A673 (cell line): ENCODE results near the gene CTAGE4. TPM values are rescaled to one million over a fixed set of nuclear protein-coding genes. Genes with fewer than 3 reads are reported as not detected.
"Not testable (repeated sequence)": the region's sequence is repeated elsewhere in the genome, so short reads cannot be mapped to it uniquely, and the experiment has no call there.

Experiments used
- BruUV-seq: library from RNA; stranded (reverse); fragments of 400-500 nt; replicated peaks from 2 replicates; lab custom pipeline; 2021; lab: Mats Ljungman, UMichigan
- CTCF ChIA-PET: fragments of 300-600 bp; sonication (Branson Sonifier 250); formaldehyde crosslinking; loops from one replicate; lab custom pipeline; 2022; ENCODE audit warnings: antibody characterized with exemption; lab: Charles Lee
- POLR2A ChIA-PET: fragments of 300-600 bp; sonication (Branson Sonifier 250); formaldehyde crosslinking; loops from one replicate; lab custom pipeline; 2022; ENCODE audit warnings: antibody characterized with exemption; ENCODE audit not compliant: low non-redundant PET; lab: Charles Lee
- DNase-seq: peaks from one replicate; pipeline ENCODE4 v3.0.0-alpha.2; 2015; ENCODE audit warnings: low spot score
- H3K27ac ChIP-seq: fragments of 200-600 bp; sonication (generic); 2 replicates; pipeline ENCODE4 v1.5.1; 2016; ENCODE audit warnings: mixed run types, low read depth, mild to moderate bottlenecking, mixed read lengths, antibody characterized with exemption, low read length; ENCODE audit not compliant: poor library complexity, severe bottlenecking
- H3K27me3 ChIP-seq: fragments of 200-600 bp; sonication (generic); replicated peaks from 2 replicates; pipeline ENCODE4 v1.6.1; 2017; ENCODE audit warnings: mixed run types, low read depth, mild to moderate bottlenecking, mixed read lengths, antibody characterized with exemption, low read length; ENCODE audit not compliant: insufficient read depth, poor library complexity
- H3K36me3 ChIP-seq: fragments of 200-600 bp; sonication (generic); 2 replicates; pipeline ENCODE4 v1.6.1; 2016; ENCODE audit warnings: mixed run types, mild to moderate bottlenecking, mixed read lengths, antibody characterized with exemption, low read length; ENCODE audit not compliant: insufficient read depth, poor library complexity, severe bottlenecking
- H3K4me1 ChIP-seq: fragments of 200-600 bp; sonication (generic); 2 replicates; pipeline ENCODE4 v1.6.1; 2017; ENCODE audit warnings: mixed run types, mild to moderate bottlenecking, mixed read lengths, antibody characterized with exemption, low read length; ENCODE audit not compliant: insufficient read depth, poor library complexity, severe bottlenecking
- H3K4me3 ChIP-seq: fragments of 200-600 bp; sonication (generic); 2 replicates; pipeline ENCODE4 v1.5.1; 2016; ENCODE audit warnings: low read depth, mixed run types, mild to moderate bottlenecking, mixed read lengths, low read length; ENCODE audit not compliant: poor library complexity, severe bottlenecking
- H3K9me3 ChIP-seq: fragments of 200-600 bp; sonication (generic); 2 replicates; pipeline ENCODE4 v1.6.1; 2016; ENCODE audit warnings: mixed run types, low read depth, mild to moderate bottlenecking, mixed read lengths, antibody characterized with exemption, low read length; ENCODE audit not compliant: poor library complexity, severe bottlenecking
- EZH2 ChIP-seq: fragments of 200-600 bp; sonication (generic); IDR thresholded peaks from 2 replicates; pipeline ENCODE4 v1.6.1; 2017; ENCODE audit warnings: borderline replicate concordance, low read depth, mild to moderate bottlenecking, mixed read lengths, antibody characterized with exemption, low read length; ENCODE audit not compliant: poor library complexity, severe bottlenecking
- intact Hi-C: fragments of 100-400 bp; cut with micrococcal nuclease; formaldehyde crosslinking; loops from one replicate; pipeline ENCODE4 v1.10.0; 2022; ENCODE audit not compliant: unreplicated experiment
- total RNA-seq: library from RNA; stranded (reverse); gene quantifications from 2 replicates; pipeline ENCODE4 v1.2.3, GENCODE V29; 2021
- TF ChIP-seq, protein P1 (sequence below): fragments of 300-800, 200-600 bp; sonication (generic); conservative IDR thresholded peaks from 2 replicates; pipeline ENCODE4 v1.5.1; 2017; ENCODE audit warnings: low read depth, mild to moderate bottlenecking, antibody characterized with exemption, low read length, moderate library complexity, mixed read lengths

The CTAGE4 gene
- total RNA-seq, 1 experiment from 2014 or later: not detected

- no peak overlapping the region for H3K27ac ChIP-seq
- H3K4me1 ChIP-seq: no peaks in the 10 kb centered on the region
- no peaks in the 10 kb centered on the region for H3K9me3 ChIP-seq
- no peak for TF ChIP-seq EZH2
- TF ChIP-seq, protein P1, sequence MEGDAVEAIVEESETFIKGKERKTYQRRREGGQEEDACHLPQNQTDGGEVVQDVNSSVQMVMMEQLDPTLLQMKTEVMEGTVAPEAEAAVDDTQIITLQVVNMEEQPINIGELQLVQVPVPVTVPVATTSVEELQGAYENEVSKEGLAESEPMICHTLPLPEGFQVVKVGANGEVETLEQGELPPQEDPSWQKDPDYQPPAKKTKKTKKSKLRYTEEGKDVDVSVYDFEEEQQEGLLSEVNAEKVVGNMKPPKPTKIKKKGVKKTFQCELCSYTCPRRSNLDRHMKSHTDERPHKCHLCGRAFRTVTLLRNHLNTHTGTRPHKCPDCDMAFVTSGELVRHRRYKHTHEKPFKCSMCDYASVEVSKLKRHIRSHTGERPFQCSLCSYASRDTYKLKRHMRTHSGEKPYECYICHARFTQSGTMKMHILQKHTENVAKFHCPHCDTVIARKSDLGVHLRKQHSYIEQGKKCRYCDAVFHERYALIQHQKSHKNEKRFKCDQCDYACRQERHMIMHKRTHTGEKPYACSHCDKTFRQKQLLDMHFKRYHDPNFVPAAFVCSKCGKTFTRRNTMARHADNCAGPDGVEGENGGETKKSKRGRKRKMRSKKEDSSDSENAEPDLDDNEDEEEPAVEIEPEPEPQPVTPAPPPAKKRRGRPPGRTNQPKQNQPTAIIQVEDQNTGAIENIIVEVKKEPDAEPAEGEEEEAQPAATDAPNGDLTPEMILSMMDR: no peak
- H3K27me3 ChIP-seq: no peaks in the 10 kb centered on the region
- intact Hi-C loops: no loop called here
- no peak overlapping the region for H3K4me3 ChIP-seq
- CTCF ChIA-PET: no interaction called here
- no peaks in the 10 kb centered on the region for H3K36me3 ChIP-seq
- no TSS peak for BruUV-seq
- DNase-seq: no peak
- POLR2A ChIA-PET: no interaction called here
Measured at GRCh38 chr7:144164784-144165183, 18.5 kb upstream of the CTAGE4 start.

GRCh38 chr7:144171594-144172350 lies 11.5 kb upstream of the CTAGE4 start:
- intact Hi-C loops, CTCF ChIA-PET: not testable (repeated sequence)

DNA sequence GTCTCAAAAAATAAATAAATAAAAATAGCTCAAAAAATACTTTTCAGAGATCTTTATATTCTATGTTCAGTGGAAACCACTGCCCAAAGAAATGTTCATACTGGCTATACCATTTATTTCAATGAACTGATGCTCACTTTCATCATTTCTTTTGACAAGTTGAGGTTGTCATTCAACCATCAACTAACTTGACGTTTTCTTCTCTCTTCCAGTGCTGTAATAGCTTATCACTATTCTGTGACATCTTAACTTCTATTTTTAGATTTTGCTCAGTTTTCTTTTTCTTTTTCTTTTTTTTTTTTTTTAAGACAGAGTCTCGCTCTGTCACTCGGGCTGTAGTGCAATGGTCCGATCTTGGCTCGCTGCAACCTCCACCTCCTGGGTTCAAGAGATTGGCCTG lies 8.7 kb upstream of the CTAGE4 start:
- Histone ChIP-seq H3K27me3 (no peaks in the 10 kb centered on the region), H3K36me3 (no peaks in the 10 kb centered on the region), H3K27ac (no peak overlapping the region), H3K4me1 (no peaks in the 10 kb centered on the region), H3K9me3 (no peaks in the 10 kb centered on the region), H3K4me3 (no peak overlapping the region)
- no TSS peak for BruUV-seq
- DNase-seq: no peak
- ChIA-PET CTCF (no interaction called here), POLR2A (no interaction called here)
- intact Hi-C loops: no loop called here
- TF ChIP-seq, protein P1: no peak
- TF ChIP-seq EZH2: no peak

More at GRCh38 chr7:144171594-144172350, 11.5 kb upstream of the CTAGE4 start:
- POLR2A ChIA-PET, H3K4me1 ChIP-seq, H3K36me3 ChIP-seq, H3K9me3 ChIP-seq, H3K27me3 ChIP-seq, H3K4me3 ChIP-seq, DNase-seq, H3K27ac ChIP-seq, BruUV-seq: not testable (repeated sequence)
